HepG2 (cell line): Measurements from ENCODE around the gene MED15. TPM values are rescaled to one million over a fixed set of nuclear protein-coding genes. Genes with fewer than 3 reads are reported as not detected.

Experiments
- AGO2 ChIP-seq: fragments of 200-400 bp; formaldehyde crosslinking; optimal IDR thresholded peaks from 2 replicates; pipeline ENCODE3; 2017; ENCODE audit warnings: mild to moderate bottlenecking, low read depth, low read length, moderate library complexity
- ELF1 ChIP-seq: sonication (generic); formaldehyde crosslinking; IDR thresholded peaks from 2 replicates; pipeline ENCODE4 v1.4.0; 2020; ENCODE audit warnings: missing genetic modification reagents
- JUNB ChIP-seq: sonication (generic); formaldehyde crosslinking; IDR thresholded peaks from 2 replicates; pipeline ENCODE4 v1.8.0; 2022; ENCODE audit warnings: missing genetic modification reagents, mild to moderate bottlenecking, borderline replicate concordance
- MTF1 ChIP-seq: sonication (generic); formaldehyde crosslinking; IDR thresholded peaks from 2 replicates; pipeline ENCODE4 v1.5.0; 2020; ENCODE audit warnings: missing genetic modification reagents
- PAWR ChIP-seq: sonication (generic); formaldehyde crosslinking; IDR thresholded peaks from 2 replicates; pipeline ENCODE4 v1.4.0; 2020; ENCODE audit warnings: missing genetic modification reagents, mild to moderate bottlenecking, borderline replicate concordance
- POLR2AphosphoS2 ChIP-seq: IDR thresholded peaks from 2 replicates; pipeline ENCODE4 v1.6.1; 2011; ENCODE audit warnings: low read depth, low read length, improper control_type of control experiment
- RAD51 ChIP-seq: fragments of 450-650 bp; IDR thresholded peaks from 2 replicates; pipeline ENCODE4 v1.6.1; 2016; ENCODE audit warnings: borderline replicate concordance
- SALL1 ChIP-seq: sonication (generic); formaldehyde crosslinking; IDR thresholded peaks from 2 replicates; pipeline ENCODE4 v1.8.0; 2022; ENCODE audit warnings: mild to moderate bottlenecking, missing genetic modification reagents
- SKIL ChIP-seq: sonication (generic); formaldehyde crosslinking; IDR thresholded peaks from 2 replicates; pipeline ENCODE4 v1.8.0; 2022; ENCODE audit warnings: missing genetic modification reagents, mild to moderate bottlenecking, moderate library complexity, borderline replicate concordance
- ZNF280D ChIP-seq: sonication (generic); formaldehyde crosslinking; IDR thresholded peaks from 2 replicates; pipeline ENCODE4 v1.5.1; 2020; ENCODE audit warnings: mild to moderate bottlenecking, missing genetic modification reagents
- ZNF296 ChIP-seq: sonication (generic); formaldehyde crosslinking; conservative IDR thresholded peaks from 2 replicates; pipeline ENCODE4 v1.5.0; 2020; ENCODE audit warnings: mild to moderate bottlenecking, missing genetic modification reagents
- ZNF564 ChIP-seq: sonication (generic); formaldehyde crosslinking; IDR thresholded peaks from 2 replicates; pipeline ENCODE4 v1.8.1; 2023; ENCODE audit warnings: mild to moderate bottlenecking, missing genetic modification reagents
- polyA plus RNA-seq, 8 experiments: library from polyadenylated mRNA; depleted of rRNA in 3 of 8; stranded (reverse) in 7 of 8; unstranded in 1 of 8; fragments of >200 nt; fragmentation: Illumina TruSeq in 4 of 8; extraction: Trizol in 4 of 8; gene quantifications; 2 replicates each; pipeline versions ENCODE4 v1.2.1 to v1.2.3, GENCODE V29; 2011 to 2016; ENCODE audit warnings: low read depth in 4 of 8, missing spikeins in 1 of 8, mixed read lengths in 1 of 8; ENCODE audit not compliant: insufficient read depth in 1 of 8
- total RNA-seq, 5 experiments: library from RNA; depleted of rRNA; stranded (reverse); fragments of >200 nt; fragmentation: Illumina TruSeq; extraction: Trizol; gene quantifications; 2 replicates each; pipeline ENCODE4 v1.2.3, GENCODE V29; 2016; ENCODE audit warnings: low read depth in 1 of 5
- TF ChIP-seq, protein P1 (sequence below): IDR thresholded peaks from 2 replicates; pipeline ENCODE4 v1.6.1; 2018; ENCODE audit warnings: missing genetic modification reagents
- TF ChIP-seq, protein P2 (sequence below): sonication (generic); formaldehyde crosslinking; IDR thresholded peaks from 2 replicates; pipeline ENCODE4 v1.8.0; 2022; ENCODE audit warnings: mild to moderate bottlenecking, missing genetic modification reagents, moderate library complexity

MED15 gene
- total and polyA plus RNA-seq, 2 of the 13 experiments (the other 11 are each of a cell fraction or from before 2014, with no cell fraction given): 14.3 to 27.0 TPM

- TF ChIP-seq, protein P1, sequence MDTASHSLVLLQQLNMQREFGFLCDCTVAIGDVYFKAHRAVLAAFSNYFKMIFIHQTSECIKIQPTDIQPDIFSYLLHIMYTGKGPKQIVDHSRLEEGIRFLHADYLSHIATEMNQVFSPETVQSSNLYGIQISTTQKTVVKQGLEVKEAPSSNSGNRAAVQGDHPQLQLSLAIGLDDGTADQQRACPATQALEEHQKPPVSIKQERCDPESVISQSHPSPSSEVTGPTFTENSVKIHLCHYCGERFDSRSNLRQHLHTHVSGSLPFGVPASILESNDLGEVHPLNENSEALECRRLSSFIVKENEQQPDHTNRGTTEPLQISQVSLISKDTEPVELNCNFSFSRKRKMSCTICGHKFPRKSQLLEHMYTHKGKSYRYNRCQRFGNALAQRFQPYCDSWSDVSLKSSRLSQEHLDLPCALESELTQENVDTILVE (CRISPR knock-in tag): no peak
- no peak for TF ChIP-seq SKIL (CRISPR knock-in tag)
- no peak for TF ChIP-seq POLR2AphosphoS2
- TF ChIP-seq PAWR (CRISPR knock-in tag): no peak
- no peak for TF ChIP-seq SALL1 (CRISPR knock-in tag)
- no peak for TF ChIP-seq ZNF296 (CRISPR knock-in tag)
- TF ChIP-seq RAD51: no peak
- TF ChIP-seq ZNF564 (CRISPR knock-in tag): no peak
- TF ChIP-seq, protein P2, sequence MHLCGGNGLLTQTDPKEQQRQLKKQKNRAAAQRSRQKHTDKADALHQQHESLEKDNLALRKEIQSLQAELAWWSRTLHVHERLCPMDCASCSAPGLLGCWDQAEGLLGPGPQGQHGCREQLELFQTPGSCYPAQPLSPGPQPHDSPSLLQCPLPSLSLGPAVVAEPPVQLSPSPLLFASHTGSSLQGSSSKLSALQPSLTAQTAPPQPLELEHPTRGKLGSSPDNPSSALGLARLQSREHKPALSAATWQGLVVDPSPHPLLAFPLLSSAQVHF (CRISPR knock-in tag): no peak
- no peak for TF ChIP-seq ELF1
- TF ChIP-seq ZNF280D (CRISPR knock-in tag): no peak
- TF ChIP-seq JUNB (CRISPR knock-in tag): no peak
- TF ChIP-seq AGO2: no peak
- TF ChIP-seq MTF1 (CRISPR knock-in tag): no peak
- TF ChIP-seq, all 625 proteins: peak for 0
Measured at GRCh38 chr22:20632518-20632917, 125.1 kb downstream of the MED15 start (continued).
